Panc1 (cell line): Measurements from ENCODE around the gene FAM89A. TPM values are rescaled to one million over a fixed set of nuclear protein-coding genes. Genes with fewer than 3 reads are reported as not detected.

Source experiments
- ATAC-seq: fragments of 200-7000 bp; cut with Tn5 transposase; 2 replicates; pipeline ENCODE4 v1.9.1; 2020; ENCODE audit warnings: mild to moderate bottlenecking, moderate library complexity
- BruUV-seq: library from RNA; stranded (reverse); fragments of 400-500 nt; replicated peaks from 2 replicates; lab custom pipeline; 2021; lab: Mats Ljungman, UMichigan
- CTCF ChIA-PET: fragments of 300-600 bp; sonication (Branson Sonifier 250); formaldehyde crosslinking; loops from one replicate; lab custom pipeline; 2022; ENCODE audit warnings: antibody characterized with exemption; lab: Charles Lee
- POLR2A ChIA-PET: fragments of 300-600 bp; sonication (Branson Sonifier 250); formaldehyde crosslinking; loops from one replicate; lab custom pipeline; 2022; ENCODE audit warnings: antibody characterized with exemption; lab: Charles Lee
- DNase-seq: peaks from one replicate; pipeline ENCODE4 v3.0.0-alpha.2; 2010; ENCODE audit warnings: low read depth, low spot score
- H3K27ac ChIP-seq: 2 replicates; pipeline ENCODE4 v1.5.1; 2011; ENCODE audit warnings: mild to moderate bottlenecking, low read length, inconsistent platforms
- H3K27me3 ChIP-seq: fragments of 200-500 bp; sonication (Bioruptor generic); 2 replicates; pipeline ENCODE4 v1.6.0; 2014; ENCODE audit warnings: low read length, inconsistent platforms; ENCODE audit not compliant: control insufficient read depth, insufficient read depth
- H3K36me3 ChIP-seq: fragments of 200-500 bp; sonication (Bioruptor generic); 2 replicates; pipeline ENCODE4 v1.5.1; 2014; ENCODE audit warnings: inconsistent platforms, mild to moderate bottlenecking, low read length, moderate library complexity; ENCODE audit not compliant: control insufficient read depth, insufficient read depth
- H3K4me1 ChIP-seq: 2 replicates; pipeline ENCODE4 v1.5.1; 2011; ENCODE audit warnings: inconsistent platforms, mild to moderate bottlenecking, low read length, moderate library complexity; ENCODE audit not compliant: control insufficient read depth, insufficient read depth
- H3K4me3 ChIP-seq, 2 experiments: 2 replicates each; pipeline ENCODE4 v1.5.1; 2011 to 2012; ENCODE audit warnings: low read depth in 2 of 2, low read length in 2 of 2, mild to moderate bottlenecking in 2 of 2, inconsistent platforms in 1 of 2, moderate library complexity in 1 of 2
- H3K9me3 ChIP-seq: fragments of 200-500 bp; sonication (Bioruptor generic); 2 replicates; pipeline ENCODE4 v1.5.1; 2014; ENCODE audit warnings: low read depth, mild to moderate bottlenecking, inconsistent platforms, low read length, moderate library complexity; ENCODE audit not compliant: control insufficient read depth, insufficient read depth
- CTCF ChIP-seq: fragments of 450-650 bp; IDR thresholded peaks from 2 replicates; pipeline ENCODE4 v1.5.1; 2017; ENCODE audit warnings: mild to moderate bottlenecking
- POLR2AphosphoS5 ChIP-seq: IDR thresholded peaks from 2 replicates; pipeline ENCODE4 v1.6.1; 2012; ENCODE audit warnings: mild to moderate bottlenecking, low read depth, low read length, moderate library complexity
- REST ChIP-seq, 2 experiments: IDR thresholded peaks; 2 replicates each; pipeline ENCODE4 v1.6.1; 2011 to 2012; ENCODE audit warnings: low read depth in 2 of 2, control low read depth in 1 of 2, low read length in 1 of 2, mild to moderate bottlenecking in 1 of 2, moderate library complexity in 1 of 2; ENCODE audit not compliant: insufficient read depth in 1 of 2
- SIN3A ChIP-seq: IDR thresholded peaks from 2 replicates; pipeline ENCODE4 v1.6.1; 2012; ENCODE audit warnings: low read depth, mild to moderate bottlenecking, low read length, moderate library complexity, borderline replicate concordance; ENCODE audit not compliant: insufficient read depth
- TCF7L2 ChIP-seq: IDR thresholded peaks from 2 replicates; pipeline ENCODE4 v1.6.1; 2011; ENCODE audit warnings: mild to moderate bottlenecking, low read depth, low read length, inconsistent platforms
- in situ Hi-C: cut with HindIII; loops from 2 replicates; pipeline ENCODE4 v1.10.0; 2016; ENCODE audit warnings: low sequenced_read_pairs, low pct_unique_long_range_greater_than_20kb
- intact Hi-C: fragments of 100-400 bp; cut with micrococcal nuclease; formaldehyde crosslinking; loops from one replicate; pipeline ENCODE4 v1.10.0; 2022; ENCODE audit not compliant: unreplicated experiment
- total RNA-seq: library from RNA; stranded (reverse); gene quantifications from one replicate; pipeline ENCODE4 v1.2.1, GENCODE V29; 2021; ENCODE audit not compliant: unreplicated experiment

Gene FAM89A
- total RNA-seq, 1 experiment from 2014 or later, result 2.2 TPM

GRCh38 chr1:231075497-231075896, 35.4 kb upstream of the FAM89A start:
- TF ChIP-seq SIN3A (no peak), REST (IDR thresholded peaks at IDR 0.05; ENCODE audit: insufficient read depth in 1 of 2, low read depth in 2 of 2, low read length in 1 of 2) (no peak), TCF7L2 (no peak), CTCF (no peak), POLR2AphosphoS5 (no peak)
- in situ Hi-C loops (no loop called here), intact Hi-C loops (no loop called here)
- no peaks in the 10 kb centered on the region for H3K4me1 ChIP-seq
- ChIA-PET POLR2A (no interaction called here), CTCF (no interaction called here)
- DNase-seq, result no peak
- H3K27ac ChIP-seq, result no peak overlapping the region
- ATAC-seq, result no peak
- H3K36me3 ChIP-seq, result no peaks in the 10 kb centered on the region
- BruUV-seq, result no TSS peak
- no peaks in the 10 kb centered on the region for H3K9me3 ChIP-seq
- H3K27me3 ChIP-seq, result peaks cover 3% of the 10 kb centered on the region; the same call in 1 of the 2 replicates
- no peak overlapping the region for H3K4me3 ChIP-seq

- TF ChIP-seq CTCF (no peak), SIN3A (no peak), TCF7L2 (no peak), POLR2AphosphoS5 (no peak)
- Histone ChIP-seq H3K27me3 (peaks cover 3% of the 10 kb centered on the region; the same call in 1 of the 2 replicates), H3K36me3 (no peaks in the 10 kb centered on the region), H3K9me3 (no peaks in the 10 kb centered on the region), H3K27ac (no peak overlapping the region), H3K4me1 (no peaks in the 10 kb centered on the region), H3K4me3 (no peak overlapping the region)
- no TSS peak for BruUV-seq
- ChIA-PET POLR2A (no interaction called here), CTCF (no interaction called here)
- no peak for ATAC-seq
- in situ Hi-C loops (no loop called here), intact Hi-C loops (no loop called here)
- no peak for DNase-seq
Measured at GRCh38 chr1:231075020-231075419, 35.0 kb upstream of the FAM89A start.
